HepG2 (cell line): Measurements from ENCODE around the gene WDR59. TPM values are rescaled to one million over a fixed set of nuclear protein-coding genes. Genes with fewer than 3 reads are reported as not detected.

ENCODE experiments used
- ARHGAP35 ChIP-seq: sonication (generic); formaldehyde crosslinking; IDR thresholded peaks from 2 replicates; pipeline ENCODE4 v1.9.0; 2022; ENCODE audit warnings: mild to moderate bottlenecking, inconsistent platforms, moderate library complexity, missing genetic modification reagents, borderline replicate concordance
- JUND ChIP-seq: sonication (generic); formaldehyde crosslinking; IDR thresholded peaks from 2 replicates; pipeline ENCODE4 v1.8.0; 2022; ENCODE audit warnings: mild to moderate bottlenecking, missing genetic modification reagents
- NR2F1 ChIP-seq, 2 experiments: fragments of 450-650 bp in 1 of 2; formaldehyde crosslinking in 1 of 2; IDR thresholded peaks; 2 replicates each; pipeline versions ENCODE4 v1.5.0 to v1.6.1; 2016 to 2020; ENCODE audit warnings: mild to moderate bottlenecking in 1 of 2, missing compliant biosample characterization in 1 of 2, missing genetic modification reagents in 1 of 2, moderate library complexity in 1 of 2
- TMF1 ChIP-seq: sonication (generic); formaldehyde crosslinking; IDR thresholded peaks from 2 replicates; pipeline ENCODE4 v1.8.1; 2022; ENCODE audit warnings: low read depth, missing genetic modification reagents
- XRCC5 ChIP-seq: fragments of 200-400 bp; formaldehyde crosslinking; optimal IDR thresholded peaks from 2 replicates; pipeline ENCODE3; 2017; ENCODE audit warnings: mild to moderate bottlenecking, low read length
- ZNF230 ChIP-seq: sonication (generic); formaldehyde crosslinking; IDR thresholded peaks from 2 replicates; pipeline ENCODE4 v1.4.0; 2020; ENCODE audit warnings: mild to moderate bottlenecking, missing genetic modification reagents
- ZNF773 ChIP-seq: sonication (generic); formaldehyde crosslinking; IDR thresholded peaks from 2 replicates; pipeline ENCODE4 v1.4.0; 2020; ENCODE audit warnings: missing genetic modification reagents, borderline replicate concordance
- polyA plus RNA-seq, 8 experiments: library from polyadenylated mRNA; depleted of rRNA in 3 of 8; stranded (reverse) in 7 of 8; unstranded in 1 of 8; fragments of >200 nt; fragmentation: Illumina TruSeq in 4 of 8; extraction: Trizol in 4 of 8; gene quantifications; 2 replicates each; pipeline versions ENCODE4 v1.2.1 to v1.2.3, GENCODE V29; 2011 to 2016; ENCODE audit warnings: low read depth in 4 of 8, missing spikeins in 1 of 8, mixed read lengths in 1 of 8; ENCODE audit not compliant: insufficient read depth in 1 of 8
- total RNA-seq, 5 experiments: library from RNA; depleted of rRNA; stranded (reverse); fragments of >200 nt; fragmentation: Illumina TruSeq; extraction: Trizol; gene quantifications; 2 replicates each; pipeline ENCODE4 v1.2.3, GENCODE V29; 2016; ENCODE audit warnings: low read depth in 1 of 5
- TF ChIP-seq, protein P1 (sequence below): sonication (generic); formaldehyde crosslinking; IDR thresholded peaks from 2 replicates; pipeline ENCODE4 v1.5.0; 2020; ENCODE audit warnings: mild to moderate bottlenecking, missing genetic modification reagents, borderline replicate concordance
- TF ChIP-seq, protein P2 (sequence below): sonication (generic); formaldehyde crosslinking; IDR thresholded peaks from 2 replicates; pipeline ENCODE4 v1.4.0; 2020; ENCODE audit warnings: missing genetic modification reagents, mild to moderate bottlenecking, borderline replicate concordance
- TF ChIP-seq, protein P3 (sequence below): sonication (generic); formaldehyde crosslinking; IDR thresholded peaks from 2 replicates; pipeline ENCODE4 v1.8.1; 2023; ENCODE audit warnings: mild to moderate bottlenecking, missing genetic modification reagents, borderline replicate concordance
- TF ChIP-seq, protein P4 (sequence below): sonication (generic); formaldehyde crosslinking; IDR thresholded peaks from 2 replicates; pipeline ENCODE4 v1.4.0; 2020; ENCODE audit warnings: missing genetic modification reagents

WDR59 gene
- total and polyA plus RNA-seq, 2 of the 13 experiments (the other 11 are each of a cell fraction or from before 2014, with no cell fraction given): 65.2 to 306 TPM

DNA sequence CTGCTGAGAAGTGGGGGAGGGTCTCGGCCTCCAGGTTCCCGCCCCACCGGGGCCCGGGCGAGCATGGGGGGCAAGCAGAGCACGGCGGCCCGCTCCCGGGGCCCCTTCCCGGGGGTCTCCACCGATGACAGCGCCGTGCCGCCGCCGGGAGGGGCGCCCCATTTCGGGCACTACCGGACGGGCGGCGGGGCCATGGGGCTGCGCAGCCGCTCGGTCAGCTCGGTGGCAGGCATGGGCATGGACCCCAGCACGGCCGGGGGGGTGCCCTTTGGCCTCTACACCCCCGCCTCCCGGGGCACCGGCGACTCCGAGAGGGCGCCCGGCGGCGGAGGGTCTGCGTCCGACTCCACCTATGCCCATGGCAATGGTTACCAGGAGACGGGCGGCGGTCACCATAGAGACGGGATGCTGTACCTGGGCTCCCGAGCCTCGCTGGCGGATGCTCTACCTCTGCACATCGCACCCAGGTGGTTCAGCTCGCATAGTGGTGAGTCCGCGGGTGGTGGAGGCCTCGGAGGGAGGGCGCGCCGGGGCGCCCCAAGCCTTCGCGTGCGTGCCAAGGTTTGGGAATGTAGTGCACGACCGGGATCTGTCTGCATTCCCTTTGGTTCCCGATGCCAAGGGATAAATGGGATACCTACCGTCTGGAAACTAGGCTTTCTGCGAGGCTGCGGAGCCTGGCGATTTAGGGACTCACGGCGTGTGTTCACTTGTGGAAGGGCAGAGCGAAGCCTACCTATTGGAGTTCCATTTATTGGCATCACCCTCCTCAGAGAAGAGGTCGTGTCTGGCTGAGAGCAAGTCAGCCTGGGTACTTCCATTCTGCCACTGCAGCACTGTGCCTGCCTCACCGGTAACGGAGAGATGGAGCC lies 14.9 kb upstream of the WDR59 start (continued):
- TF ChIP-seq, protein P1, sequence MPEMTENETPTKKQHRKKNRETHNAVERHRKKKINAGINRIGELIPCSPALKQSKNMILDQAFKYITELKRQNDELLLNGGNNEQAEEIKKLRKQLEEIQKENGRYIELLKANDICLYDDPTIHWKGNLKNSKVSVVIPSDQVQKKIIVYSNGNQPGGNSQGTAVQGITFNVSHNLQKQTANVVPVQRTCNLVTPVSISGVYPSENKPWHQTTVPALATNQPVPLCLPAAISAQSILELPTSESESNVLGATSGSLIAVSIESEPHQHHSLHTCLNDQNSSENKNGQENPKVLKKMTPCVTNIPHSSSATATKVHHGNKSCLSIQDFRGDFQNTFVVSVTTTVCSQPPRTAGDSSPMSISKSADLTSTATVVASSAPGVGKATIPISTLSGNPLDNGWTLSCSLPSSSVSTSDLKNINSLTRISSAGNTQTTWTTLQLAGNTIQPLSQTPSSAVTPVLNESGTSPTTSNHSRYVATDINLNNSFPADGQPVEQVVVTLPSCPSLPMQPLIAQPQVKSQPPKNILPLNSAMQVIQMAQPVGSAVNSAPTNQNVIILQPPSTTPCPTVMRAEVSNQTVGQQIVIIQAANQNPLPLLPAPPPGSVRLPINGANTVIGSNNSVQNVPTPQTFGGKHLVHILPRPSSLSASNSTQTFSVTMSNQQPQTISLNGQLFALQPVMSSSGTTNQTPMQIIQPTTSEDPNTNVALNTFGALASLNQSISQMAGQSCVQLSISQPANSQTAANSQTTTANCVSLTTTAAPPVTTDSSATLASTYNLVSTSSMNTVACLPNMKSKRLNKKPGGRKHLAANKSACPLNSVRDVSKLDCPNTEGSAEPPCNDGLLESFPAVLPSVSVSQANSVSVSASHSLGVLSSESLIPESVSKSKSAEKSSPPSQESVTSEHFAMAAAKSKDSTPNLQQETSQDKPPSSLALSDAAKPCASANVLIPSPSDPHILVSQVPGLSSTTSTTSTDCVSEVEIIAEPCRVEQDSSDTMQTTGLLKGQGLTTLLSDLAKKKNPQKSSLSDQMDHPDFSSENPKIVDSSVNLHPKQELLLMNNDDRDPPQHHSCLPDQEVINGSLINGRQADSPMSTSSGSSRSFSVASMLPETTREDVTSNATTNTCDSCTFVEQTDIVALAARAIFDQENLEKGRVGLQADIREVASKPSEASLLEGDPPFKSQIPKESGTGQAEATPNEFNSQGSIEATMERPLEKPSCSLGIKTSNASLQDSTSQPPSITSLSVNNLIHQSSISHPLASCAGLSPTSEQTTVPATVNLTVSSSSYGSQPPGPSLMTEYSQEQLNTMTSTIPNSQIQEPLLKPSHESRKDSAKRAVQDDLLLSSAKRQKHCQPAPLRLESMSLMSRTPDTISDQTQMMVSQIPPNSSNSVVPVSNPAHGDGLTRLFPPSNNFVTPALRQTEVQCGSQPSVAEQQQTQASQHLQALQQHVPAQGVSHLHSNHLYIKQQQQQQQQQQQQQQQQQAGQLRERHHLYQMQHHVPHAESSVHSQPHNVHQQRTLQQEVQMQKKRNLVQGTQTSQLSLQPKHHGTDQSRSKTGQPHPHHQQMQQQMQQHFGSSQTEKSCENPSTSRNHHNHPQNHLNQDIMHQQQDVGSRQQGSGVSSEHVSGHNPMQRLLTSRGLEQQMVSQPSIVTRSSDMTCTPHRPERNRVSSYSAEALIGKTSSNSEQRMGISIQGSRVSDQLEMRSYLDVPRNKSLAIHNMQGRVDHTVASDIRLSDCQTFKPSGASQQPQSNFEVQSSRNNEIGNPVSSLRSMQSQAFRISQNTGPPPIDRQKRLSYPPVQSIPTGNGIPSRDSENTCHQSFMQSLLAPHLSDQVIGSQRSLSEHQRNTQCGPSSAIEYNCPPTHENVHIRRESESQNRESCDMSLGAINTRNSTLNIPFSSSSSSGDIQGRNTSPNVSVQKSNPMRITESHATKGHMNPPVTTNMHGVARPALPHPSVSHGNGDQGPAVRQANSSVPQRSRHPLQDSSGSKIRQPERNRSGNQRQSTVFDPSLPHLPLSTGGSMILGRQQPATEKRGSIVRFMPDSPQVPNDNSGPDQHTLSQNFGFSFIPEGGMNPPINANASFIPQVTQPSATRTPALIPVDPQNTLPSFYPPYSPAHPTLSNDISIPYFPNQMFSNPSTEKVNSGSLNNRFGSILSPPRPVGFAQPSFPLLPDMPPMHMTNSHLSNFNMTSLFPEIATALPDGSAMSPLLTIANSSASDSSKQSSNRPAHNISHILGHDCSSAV: no peak
- TF ChIP-seq NR2F1 (CRISPR knock-in tag; IDR thresholded peaks at IDR 0.05) (0 out of 4 replicates have a peak, but pooled peaks of 1 of the 2 experiments have one; percentile 14), XRCC5 (peak; percentile 25), ARHGAP35 (CRISPR knock-in tag) (0 out of 2 replicates have a peak, but pooled peaks have one; percentile 62), TMF1 (CRISPR knock-in tag) (peak; percentile 85), ZNF230 (CRISPR knock-in tag) (0 out of 2 replicates have a peak, but pooled peaks have one; percentile 14), JUND (CRISPR knock-in tag) (no peak), ZNF773 (CRISPR knock-in tag) (peak; percentile 73; the same call in 1 of the 2 replicates)
- TF ChIP-seq, protein P2, sequence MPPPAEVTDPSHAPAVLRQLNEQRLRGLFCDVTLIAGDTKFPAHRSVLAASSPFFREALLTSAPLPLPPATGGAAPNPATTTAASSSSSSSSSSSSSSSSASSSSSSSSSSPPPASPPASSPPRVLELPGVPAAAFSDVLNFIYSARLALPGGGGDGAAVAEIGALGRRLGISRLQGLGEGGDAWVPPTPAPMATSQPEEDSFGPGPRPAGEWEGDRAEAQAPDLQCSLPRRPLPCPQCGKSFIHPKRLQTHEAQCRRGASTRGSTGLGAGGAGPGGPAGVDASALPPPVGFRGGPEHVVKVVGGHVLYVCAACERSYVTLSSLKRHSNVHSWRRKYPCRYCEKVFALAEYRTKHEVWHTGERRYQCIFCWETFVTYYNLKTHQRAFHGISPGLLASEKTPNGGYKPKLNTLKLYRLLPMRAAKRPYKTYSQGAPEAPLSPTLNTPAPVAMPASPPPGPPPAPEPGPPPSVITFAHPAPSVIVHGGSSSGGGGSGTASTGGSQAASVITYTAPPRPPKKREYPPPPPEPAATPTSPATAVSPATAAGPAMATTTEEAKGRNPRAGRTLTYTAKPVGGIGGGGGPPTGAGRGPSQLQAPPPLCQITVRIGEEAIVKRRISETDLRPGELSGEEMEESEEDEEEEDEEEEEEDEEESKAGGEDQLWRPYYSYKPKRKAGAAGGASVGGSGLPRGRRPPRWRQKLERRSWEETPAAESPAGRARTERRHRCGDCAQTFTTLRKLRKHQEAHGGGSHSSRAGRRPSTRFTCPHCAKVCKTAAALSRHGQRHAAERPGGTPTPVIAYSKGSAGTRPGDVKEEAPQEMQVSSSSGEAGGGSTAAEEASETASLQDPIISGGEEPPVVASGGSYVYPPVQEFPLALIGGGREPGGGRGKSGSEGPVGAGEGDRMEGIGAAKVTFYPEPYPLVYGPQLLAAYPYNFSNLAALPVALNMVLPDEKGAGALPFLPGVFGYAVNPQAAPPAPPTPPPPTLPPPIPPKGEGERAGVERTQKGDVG (CRISPR knock-in tag): 0 out of 2 replicates have a peak, but pooled peaks have one; percentile 19
- TF ChIP-seq, protein P3, sequence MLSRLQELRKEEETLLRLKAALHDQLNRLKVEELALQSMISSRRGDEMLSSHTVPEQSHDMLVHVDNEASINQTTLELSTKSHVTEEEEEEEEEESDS: peak; percentile 79; the same call in 1 of the 2 replicates
- TF ChIP-seq, protein P4, sequence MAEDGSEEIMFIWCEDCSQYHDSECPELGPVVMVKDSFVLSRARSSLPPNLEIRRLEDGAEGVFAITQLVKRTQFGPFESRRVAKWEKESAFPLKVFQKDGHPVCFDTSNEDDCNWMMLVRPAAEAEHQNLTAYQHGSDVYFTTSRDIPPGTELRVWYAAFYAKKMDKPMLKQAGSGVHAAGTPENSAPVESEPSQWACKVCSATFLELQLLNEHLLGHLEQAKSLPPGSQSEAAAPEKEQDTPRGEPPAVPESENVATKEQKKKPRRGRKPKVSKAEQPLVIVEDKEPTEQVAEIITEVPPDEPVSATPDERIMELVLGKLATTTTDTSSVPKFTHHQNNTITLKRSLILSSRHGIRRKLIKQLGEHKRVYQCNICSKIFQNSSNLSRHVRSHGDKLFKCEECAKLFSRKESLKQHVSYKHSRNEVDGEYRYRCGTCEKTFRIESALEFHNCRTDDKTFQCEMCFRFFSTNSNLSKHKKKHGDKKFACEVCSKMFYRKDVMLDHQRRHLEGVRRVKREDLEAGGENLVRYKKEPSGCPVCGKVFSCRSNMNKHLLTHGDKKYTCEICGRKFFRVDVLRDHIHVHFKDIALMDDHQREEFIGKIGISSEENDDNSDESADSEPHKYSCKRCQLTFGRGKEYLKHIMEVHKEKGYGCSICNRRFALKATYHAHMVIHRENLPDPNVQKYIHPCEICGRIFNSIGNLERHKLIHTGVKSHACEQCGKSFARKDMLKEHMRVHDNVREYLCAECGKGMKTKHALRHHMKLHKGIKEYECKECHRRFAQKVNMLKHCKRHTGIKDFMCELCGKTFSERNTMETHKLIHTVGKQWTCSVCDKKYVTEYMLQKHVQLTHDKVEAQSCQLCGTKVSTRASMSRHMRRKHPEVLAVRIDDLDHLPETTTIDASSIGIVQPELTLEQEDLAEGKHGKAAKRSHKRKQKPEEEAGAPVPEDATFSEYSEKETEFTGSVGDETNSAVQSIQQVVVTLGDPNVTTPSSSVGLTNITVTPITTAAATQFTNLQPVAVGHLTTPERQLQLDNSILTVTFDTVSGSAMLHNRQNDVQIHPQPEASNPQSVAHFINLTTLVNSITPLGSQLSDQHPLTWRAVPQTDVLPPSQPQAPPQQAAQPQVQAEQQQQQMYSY (CRISPR knock-in tag): no peak
